ENCODE data around the gene CETN2.
"Not testable (repeated sequence)": the region's sequence is repeated elsewhere in the genome, so short reads cannot be mapped to it uniquely, and the experiment has no call there.

CETN2 gene

DNA sequence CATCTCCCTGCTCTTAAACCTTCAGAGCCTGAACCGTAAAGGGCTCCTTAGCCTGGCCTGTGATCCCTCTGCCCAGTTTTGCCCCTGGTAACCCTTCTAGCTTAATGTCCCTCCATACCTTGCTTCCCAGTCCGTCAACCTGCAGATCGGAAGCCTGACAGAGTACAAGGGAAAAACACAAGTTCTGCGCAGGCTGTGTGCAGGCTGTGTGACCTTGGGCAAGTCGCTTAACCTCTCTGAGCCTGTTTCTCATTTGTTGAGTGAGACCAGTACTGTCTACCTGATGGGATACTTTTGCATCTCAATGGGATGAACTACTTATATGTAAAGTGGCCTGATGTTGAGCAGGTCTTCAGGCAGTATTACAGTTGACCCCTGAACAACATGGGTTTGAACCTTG is 2.0 kb upstream of the CETN2 start:
- DNase-seq (ENCODE audit: low spot score), result no peak
- no peak for FAIRE-seq

DNA sequence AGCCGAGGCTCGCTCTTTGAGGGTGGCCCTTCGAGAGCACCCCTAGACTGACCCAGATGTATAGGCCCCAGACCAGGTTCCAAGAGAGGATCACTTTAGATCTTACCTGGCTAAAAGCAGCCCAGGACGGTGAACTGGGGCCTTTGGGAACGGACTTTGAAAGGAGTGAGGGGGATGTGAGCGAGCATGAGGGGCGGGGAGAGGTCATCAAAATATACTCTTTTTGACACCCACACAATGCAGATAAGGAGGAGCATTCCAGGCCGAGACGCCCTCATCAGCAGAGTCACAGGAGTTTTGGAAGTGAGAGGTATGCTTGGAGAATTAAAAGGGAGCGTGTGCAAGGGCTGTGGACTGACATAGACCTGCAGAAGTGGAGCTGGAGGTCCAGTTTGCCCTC is 834 bp upstream of the CETN2 start:
- FAIRE-seq (no peak), DNase-seq (ENCODE audit: low spot score) (no peak)

DNA sequence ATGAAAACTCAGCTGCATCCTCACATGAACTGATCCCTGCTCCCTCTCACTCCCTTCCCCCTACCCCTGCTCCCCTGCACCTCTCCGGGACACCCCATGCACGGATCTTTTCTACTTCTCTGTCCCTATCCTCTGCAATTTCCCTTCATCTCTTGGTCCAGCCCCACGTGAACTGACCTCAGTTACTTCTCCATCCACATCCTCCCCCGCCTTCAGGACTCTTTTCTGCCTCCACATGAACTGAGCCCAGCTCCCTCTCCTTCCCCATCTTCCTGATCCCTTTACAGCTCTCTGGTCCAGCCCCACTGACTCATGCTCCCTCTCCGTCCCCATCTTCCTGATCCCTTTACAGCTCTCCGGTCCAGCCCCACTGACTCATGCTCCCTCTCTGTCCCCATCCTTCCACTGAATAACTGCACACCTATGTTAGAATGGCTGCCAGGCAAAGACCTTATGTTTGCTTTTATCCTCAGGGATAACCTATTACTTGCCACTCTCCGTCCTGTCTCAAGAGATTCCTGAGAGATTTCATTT is 5.6 kb downstream of the CETN2 start:
- no peak for FAIRE-seq
- no peak for DNase-seq (ENCODE audit: low spot score)

DNA sequence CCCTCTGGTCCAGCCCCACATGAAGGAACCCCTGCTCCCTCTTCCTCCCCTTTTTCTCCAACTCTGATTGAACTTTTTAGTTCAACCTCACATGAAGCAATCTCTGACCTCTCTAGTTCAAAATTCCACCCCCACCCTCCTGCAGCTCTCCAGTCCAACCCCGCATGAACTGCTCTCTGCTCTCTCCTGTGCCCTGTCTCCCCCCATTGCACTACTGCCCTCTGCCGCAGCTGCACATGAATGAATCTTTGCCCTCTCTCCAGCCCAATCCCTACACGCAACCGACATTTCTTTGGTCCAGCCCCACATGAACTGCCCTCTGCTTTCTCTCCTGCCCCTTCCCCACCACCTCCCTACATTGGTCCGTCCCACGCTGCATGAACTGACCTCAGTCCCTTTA is 6.9 kb downstream of the CETN2 start:
- FAIRE-seq (no peak), DNase-seq (ENCODE audit: low spot score) (no peak)

DNA sequence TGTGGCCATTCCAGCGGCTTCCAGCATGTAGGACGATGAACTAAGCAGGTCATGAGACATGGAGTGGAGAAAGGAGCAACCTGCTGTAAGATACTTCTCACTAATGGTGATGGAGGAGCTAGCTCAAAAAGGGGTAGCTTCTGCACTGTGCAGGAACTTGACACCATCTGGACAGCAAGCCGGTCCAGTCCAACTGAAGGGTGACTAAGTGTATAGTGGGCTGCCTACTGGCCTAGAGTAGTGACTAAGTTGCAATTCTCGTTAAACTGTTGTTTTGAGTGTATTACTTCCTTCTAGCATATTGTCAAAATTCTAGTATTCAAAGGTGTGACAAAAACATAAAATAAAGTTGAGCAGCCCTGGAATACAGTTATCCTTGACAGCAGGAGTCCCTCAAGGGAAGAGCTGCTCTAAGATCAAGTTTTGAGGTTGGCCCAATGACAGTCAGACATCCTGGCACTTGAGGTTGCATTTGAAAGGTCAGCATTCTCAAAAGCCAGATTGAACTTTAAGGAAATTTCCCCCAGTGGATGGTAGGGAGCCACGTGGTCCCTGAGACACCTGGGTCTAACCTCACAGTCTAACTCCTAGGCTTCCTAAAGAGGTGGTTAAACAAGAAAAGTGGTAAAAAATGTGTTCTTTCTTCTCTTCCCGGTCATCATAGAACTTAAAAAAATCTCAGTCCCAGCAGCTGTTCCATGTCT is 8.0 kb downstream of the CETN2 start:
- no peak for DNase-seq (ENCODE audit: low spot score)
- no peak for FAIRE-seq

DNA sequence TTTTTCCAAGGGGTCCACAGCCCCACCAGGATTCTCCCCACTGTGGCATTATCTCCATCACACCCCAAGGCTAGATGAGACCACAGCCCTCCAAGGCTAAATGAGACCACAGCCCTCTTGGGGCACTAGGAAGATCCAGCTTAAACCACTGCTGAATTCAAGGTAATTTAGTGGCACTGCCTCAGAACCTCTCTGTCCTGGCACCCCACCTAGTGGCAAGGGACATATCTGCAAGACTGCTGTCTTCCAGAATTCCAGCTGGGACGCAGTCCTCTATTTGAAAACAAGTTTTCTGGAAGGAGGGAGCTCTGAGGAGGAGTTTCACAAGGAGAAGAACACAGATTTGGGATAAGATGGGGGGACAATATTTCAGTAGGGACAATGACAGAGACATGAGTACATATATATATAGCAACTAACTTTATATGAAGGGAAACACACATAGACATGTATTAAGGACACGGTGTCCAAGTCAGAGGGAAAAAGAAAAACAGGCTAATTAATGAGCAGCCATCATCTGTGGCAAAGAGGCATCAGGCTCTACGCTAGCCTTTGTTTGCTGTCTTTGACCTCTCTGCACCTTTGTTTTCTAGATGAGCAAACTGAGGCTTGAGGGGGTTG is 9.3 kb downstream of the CETN2 start:
- FAIRE-seq, result no peak
- DNase-seq (ENCODE audit: low spot score), result peak; percentile 57

DNA sequence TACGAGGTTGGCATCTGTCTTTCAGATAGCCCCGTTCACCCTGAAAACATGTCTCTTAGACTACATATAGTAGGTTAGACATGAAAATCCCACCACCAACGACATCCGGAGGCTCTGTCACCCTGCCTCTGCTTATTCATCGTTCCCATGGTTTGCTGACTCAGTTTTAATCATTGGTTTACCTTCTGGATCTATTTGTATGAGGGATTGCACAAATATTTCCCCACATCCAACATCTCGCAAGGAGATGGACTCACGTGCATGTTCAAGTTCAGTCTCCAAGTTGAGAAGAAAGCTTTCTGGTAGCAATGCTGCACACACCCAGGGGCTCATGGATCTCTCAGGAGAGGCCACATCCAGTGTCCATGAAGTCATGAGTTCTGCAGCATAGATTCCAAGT is 10.8 kb downstream of the CETN2 start:
- FAIRE-seq, result no peak

DNA sequence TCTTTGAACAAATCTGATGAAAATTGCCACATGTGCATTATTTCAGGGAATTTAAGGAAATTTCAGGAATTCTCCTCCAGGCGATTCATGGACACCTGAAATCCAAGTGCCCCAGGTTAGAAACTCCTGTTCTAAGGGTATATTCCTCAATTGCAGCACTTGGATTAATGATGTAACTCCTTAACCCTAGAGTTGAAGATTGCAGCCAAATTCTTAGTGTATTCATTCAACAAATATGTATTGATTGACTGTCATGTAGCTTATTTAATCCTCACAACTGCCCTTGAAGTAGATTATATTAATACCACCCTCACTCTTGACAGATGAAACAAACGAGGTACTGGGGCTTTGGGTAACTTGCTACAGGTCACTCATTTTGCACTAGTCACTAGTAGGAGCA is 11.3 kb downstream of the CETN2 start:
- FAIRE-seq (no peak), DNase-seq (ENCODE audit: low spot score) (no peak)

More for the DNA sequence above, 10.8 kb downstream of the CETN2 start:
- DNase-seq (ENCODE audit: low spot score), result no peak

DNA sequence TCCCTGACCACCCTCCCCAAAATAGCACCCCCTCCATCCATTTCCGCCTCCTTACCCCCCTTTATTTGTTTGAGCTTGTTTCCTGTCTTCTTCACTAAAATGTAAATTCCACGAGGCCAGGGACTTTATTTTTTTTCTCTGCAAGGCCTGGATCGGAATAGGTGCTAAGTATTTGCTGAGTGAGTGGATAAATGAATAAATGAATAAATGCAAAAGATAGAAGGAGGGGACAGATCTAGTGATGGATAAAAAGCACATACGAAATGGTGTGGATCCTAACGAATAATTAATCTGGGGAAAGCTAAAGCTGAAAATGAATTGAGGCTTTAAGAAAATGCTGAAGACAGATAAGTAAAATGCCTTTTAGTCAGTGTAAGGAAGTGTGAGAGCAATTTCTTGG is 12.2 kb downstream of the CETN2 start:
- FAIRE-seq (no peak), DNase-seq (ENCODE audit: low spot score) (no peak)

DNA sequence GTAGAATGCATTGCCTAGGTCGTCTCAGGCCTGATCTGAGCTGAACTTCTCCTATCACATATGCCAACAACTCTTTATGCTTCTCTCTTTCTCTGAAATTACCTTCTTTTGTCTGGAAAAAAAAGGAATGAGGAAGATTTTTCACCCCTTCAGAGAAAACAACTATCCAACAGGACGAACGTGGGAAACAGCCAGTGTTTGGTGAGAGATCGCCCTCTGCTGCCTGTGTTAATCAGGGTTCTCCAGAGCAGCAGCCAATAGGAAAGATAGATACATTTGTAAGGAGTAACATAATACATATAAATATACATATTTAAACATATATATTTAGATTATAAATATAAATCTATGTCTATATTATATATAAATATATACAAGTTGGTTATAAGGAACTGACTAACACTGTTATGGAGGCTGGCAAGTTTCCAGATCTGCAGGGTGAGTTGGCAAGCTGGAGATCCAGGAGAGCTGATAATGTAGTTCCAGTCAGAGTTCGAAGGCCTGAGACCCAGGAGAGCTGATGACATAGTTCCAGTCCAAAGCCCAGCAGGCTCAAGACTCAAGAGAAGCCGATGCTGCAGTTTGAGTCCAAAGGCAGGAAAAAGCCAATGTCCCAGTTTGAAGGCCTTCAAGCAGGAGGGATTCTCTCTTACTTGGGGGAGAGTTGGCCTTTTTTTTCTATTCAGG is 13.3 kb downstream of the CETN2 start:
- no peak for FAIRE-seq
- DNase-seq (ENCODE audit: low spot score), result peak; percentile 39

DNA sequence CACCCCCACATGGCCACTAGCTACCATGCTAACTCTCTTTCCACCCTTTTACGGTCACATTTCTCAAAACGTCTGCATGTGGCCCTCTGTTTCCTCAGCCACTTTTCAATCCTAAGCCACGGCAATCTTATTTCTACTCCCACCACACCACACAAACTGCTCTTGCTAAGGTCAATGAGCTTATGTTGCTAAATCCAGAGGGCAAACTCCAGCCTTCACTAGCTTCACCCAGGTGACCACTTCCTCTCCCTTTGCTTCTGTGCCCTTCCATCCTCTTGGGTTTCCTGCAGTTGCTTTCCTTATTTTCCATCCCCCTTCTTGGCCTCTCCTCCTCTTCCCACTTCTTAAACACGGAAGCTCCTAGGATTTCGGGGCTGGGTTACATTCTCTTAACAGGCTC is 16.5 kb downstream of the CETN2 start:
- DNase-seq (ENCODE audit: low spot score), result no peak

DNA sequence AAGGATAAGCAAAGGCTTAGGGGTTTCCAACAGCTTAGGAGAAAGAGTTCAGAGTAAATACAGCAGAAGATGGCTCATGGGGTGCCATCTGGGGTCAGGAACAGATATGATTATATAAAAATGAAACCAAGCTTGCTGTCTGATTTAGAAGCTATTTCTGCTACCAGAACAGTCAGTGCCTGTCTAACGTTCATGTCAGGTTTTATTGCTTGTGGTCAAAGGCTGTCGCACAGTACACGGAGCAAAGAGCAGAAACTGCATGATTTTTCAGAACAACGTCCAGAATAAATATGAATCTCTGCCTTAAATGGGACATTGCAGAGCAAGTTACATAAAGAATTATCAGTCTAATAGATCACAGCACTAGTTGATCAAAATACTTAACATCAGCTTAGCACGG is 17.4 kb downstream of the CETN2 start:
- DNase-seq (ENCODE audit: low spot score) (no peak), FAIRE-seq (no peak)

More for the DNA sequence above, 16.5 kb downstream of the CETN2 start:
- FAIRE-seq, result no peak

DNA sequence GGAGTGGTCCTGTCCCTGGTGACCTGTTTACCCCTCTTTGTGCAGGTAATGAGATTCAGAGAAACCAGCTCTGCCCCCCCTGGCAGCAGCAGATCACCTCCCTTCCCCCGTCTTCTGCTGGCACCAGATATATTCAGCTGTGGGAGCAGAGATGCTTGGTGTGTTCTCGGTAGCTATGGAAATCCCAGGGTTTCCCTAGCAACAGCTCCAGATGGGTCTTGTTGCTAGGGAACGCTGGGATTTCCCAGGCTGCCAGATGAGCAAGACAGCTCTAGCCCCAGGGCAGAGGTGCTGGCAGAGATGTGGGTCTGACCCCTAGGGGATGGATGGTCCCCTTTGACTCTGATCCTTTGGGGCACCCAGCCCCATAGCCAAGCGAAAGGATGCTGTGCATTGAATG is 20.2 kb downstream of the CETN2 start:
- DNase-seq (ENCODE audit: low spot score) (no peak), FAIRE-seq (no peak)

DNA sequence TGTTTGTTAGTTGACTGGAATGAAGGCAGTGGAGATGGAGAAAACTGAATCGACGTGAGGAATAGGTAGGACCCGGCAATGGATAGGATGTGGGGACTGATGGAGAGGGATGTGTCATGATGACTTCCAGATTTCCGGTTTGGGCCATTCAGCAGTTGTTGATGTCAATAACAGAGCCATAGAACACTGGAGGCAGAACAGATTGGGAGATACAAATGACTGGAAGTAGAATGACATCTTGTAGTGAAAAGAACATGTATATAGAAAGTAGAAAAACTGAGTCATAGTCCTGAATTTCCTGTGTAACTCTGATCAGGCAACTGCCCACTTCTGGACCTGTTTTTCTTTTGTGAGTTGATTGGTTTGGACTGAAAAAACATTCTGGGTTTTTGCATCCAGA is 24.5 kb downstream of the CETN2 start:
- DNase-seq (ENCODE audit: low spot score) (no peak), FAIRE-seq (no peak)

DNA sequence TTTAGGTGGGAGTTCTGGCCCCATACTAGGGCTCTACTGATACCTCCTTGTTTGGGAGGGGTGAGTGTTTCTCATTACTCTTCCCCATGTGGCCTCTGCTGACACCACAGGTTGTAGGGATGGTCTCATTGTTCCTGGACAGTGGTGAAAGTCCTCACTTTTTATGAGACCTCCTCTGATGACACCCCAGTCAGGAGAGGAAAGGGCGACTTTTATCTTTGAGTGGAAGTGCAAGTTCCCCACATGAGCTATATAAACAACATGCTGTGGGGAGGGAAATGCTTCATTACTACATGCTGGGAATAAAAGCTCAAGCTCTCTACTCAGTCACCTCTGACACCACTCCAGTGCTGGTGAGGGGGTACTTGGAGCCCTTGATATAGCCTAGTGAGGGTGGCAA is 31.6 kb downstream of the CETN2 start:
- FAIRE-seq, result no peak
- no peak for DNase-seq (ENCODE audit: low spot score)

DNA sequence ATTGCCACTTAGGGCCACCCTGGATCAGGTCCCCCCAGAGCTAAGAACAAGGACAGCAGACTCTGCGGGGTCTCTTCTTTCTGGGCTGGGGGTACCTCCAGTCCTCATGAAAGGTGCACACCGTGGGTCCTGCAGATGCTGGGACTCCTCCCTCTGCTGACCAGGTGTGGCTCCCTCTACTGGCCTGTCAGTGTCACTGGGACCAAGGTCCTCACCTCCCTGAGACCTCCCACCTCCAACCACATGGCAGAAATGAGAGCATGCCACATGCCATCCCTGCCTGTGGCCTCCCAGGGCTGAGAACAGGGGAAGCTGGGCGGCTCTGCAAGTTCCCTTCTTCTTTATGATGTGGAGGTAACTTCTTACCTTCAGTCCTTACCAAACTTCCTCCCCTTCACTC is 43.5 kb downstream of the CETN2 start:
- DNase-seq (ENCODE audit: low spot score); FAIRE-seq: not testable (repeated sequence)
